Measurements from ENCODE around the gene QSOX1. TPM values are rescaled to one million over a fixed set of nuclear protein-coding genes. Genes with fewer than 3 reads are reported as not detected.
A peak's percentile ranks its signal among the peaks of the same experiment; 100 is the strongest.

The QSOX1 gene
- total RNA-seq, 1 donor from 2014 or later = 156 TPM

DNA sequence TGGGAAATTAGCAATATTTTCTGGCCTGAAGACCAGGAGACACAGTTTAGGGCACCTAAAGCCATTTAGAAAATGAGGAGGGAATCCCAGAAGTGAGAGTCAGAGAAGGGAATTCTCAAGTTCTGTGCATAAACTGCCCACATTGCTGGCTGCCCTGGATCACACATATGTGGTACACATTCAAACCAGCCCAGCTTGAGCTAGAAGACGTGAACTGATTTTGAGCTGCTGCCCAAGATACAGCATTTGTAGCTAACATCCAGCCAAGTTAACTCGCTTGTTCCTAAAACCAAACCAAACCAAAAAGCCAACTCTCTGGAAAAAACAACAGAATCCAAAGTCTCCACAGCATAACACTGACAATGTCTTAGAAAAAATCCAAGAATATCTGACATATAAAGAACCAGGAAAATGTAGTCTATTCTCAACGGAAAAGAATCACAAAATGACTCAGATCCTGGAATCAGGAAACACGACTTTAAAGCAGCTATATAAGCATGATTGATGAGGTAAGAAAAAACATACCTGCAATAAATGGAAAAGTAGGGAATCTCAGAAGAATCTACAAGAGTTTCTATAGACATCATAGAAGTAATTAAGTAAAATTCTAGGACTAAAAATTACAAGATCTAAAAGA is 18.2 kb upstream of the QSOX1 start:
- FAIRE-seq = no peak
- TF ChIP-seq, protein P1, sequence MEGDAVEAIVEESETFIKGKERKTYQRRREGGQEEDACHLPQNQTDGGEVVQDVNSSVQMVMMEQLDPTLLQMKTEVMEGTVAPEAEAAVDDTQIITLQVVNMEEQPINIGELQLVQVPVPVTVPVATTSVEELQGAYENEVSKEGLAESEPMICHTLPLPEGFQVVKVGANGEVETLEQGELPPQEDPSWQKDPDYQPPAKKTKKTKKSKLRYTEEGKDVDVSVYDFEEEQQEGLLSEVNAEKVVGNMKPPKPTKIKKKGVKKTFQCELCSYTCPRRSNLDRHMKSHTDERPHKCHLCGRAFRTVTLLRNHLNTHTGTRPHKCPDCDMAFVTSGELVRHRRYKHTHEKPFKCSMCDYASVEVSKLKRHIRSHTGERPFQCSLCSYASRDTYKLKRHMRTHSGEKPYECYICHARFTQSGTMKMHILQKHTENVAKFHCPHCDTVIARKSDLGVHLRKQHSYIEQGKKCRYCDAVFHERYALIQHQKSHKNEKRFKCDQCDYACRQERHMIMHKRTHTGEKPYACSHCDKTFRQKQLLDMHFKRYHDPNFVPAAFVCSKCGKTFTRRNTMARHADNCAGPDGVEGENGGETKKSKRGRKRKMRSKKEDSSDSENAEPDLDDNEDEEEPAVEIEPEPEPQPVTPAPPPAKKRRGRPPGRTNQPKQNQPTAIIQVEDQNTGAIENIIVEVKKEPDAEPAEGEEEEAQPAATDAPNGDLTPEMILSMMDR (IDR thresholded peaks at IDR 0.05; ENCODE audit: insufficient read depth, low read depth, low read length) = no peak
- no peak for TF ChIP-seq EZH2 (IDR thresholded peaks at IDR 0.05; ENCODE audit: insufficient read depth, low read length)
- H3K4me3 Mint-ChIP-seq (ENCODE audit: unreplicated experiment) = no peak overlapping the region
- no peak for DNase-seq (ENCODE audit: low read depth)
- peaks cover 6% of the 10 kb centered on the region for H3K4me1 Mint-ChIP-seq (ENCODE audit: low read depth, unreplicated experiment)
- peak overlapping the region; percentile 11 for H2AFZ ChIP-seq (ENCODE audit: low read depth, low read length)
- no peaks in the 10 kb centered on the region for H3K27me3 ChIP-seq (ENCODE audit: insufficient read depth, low read length)
- H3K36me3 ChIP-seq (ENCODE audit: insufficient read depth, low read length) = no peaks in the 10 kb centered on the region
- no peaks in the 10 kb centered on the region for H3K9me3 ChIP-seq (ENCODE audit: insufficient read depth, low read depth, low read length)
- H3K4me3 ChIP-seq (ENCODE audit: insufficient read depth, low read depth, low read length) = no peak overlapping the region
- no peaks in the 10 kb centered on the region for H4K20me1 ChIP-seq (ENCODE audit: insufficient read depth, low read length)
- H3K79me2 ChIP-seq (ENCODE audit: insufficient read depth, low read length) = no peaks in the 10 kb centered on the region
- no peak overlapping the region for H3K27ac Mint-ChIP-seq (ENCODE audit: unreplicated experiment)
- peaks cover 2% of the 10 kb centered on the region for H3K9me3 Mint-ChIP-seq (ENCODE audit: unreplicated experiment)
- peaks cover 2% of the 10 kb centered on the region for H3K27me3 Mint-ChIP-seq (ENCODE audit: low read depth, unreplicated experiment)
- H3K4me1 ChIP-seq (ENCODE audit: insufficient read depth, low read length) = peaks cover 10% of the 10 kb centered on the region
- H3K36me3 Mint-ChIP-seq (ENCODE audit: low read depth, unreplicated experiment) = no peaks in the 10 kb centered on the region
- no peak overlapping the region for H3K9ac ChIP-seq (ENCODE audit: low read length)
- peak overlapping the region; percentile 3 for H3K27ac ChIP-seq (ENCODE audit: low read depth, low read length)
- H3K4me2 ChIP-seq (ENCODE audit: low read length) = peak overlapping the region; percentile 37

DNA sequence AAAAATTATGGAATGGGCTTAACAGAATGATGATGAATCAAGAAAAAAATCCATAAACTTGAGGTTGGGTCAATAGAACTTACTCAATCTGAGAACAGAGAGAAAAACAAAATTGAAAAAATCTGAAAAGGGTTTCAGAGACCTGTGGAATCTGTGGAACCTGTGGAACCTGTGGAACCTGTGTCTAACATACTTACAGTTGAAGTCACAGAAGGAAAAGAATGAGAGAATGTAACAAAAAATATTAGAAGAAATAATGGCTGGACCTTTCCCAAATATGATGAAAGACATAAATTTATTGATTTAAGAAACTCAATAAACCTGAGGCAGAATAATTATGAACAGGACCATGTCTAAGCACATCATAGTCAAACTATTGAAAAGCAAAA is 17.7 kb upstream of the QSOX1 start:
- no peaks in the 10 kb centered on the region for H3K36me3 ChIP-seq (ENCODE audit: insufficient read depth, low read length)
- FAIRE-seq = no peak
- TF ChIP-seq EZH2 (IDR thresholded peaks at IDR 0.05; ENCODE audit: insufficient read depth, low read length) = no peak
- TF ChIP-seq, protein P1 (IDR thresholded peaks at IDR 0.05; ENCODE audit: insufficient read depth, low read depth, low read length) = no peak
- Mint-ChIP-seq H3K4me3 (ENCODE audit: unreplicated experiment) (no peak overlapping the region), H3K9me3 (ENCODE audit: unreplicated experiment) (peaks cover 2% of the 10 kb centered on the region), H3K27me3 (ENCODE audit: low read depth, unreplicated experiment) (peaks cover 5% of the 10 kb centered on the region), H3K4me1 (ENCODE audit: low read depth, unreplicated experiment) (peaks cover under 1% of the 10 kb centered on the region), H3K36me3 (ENCODE audit: low read depth, unreplicated experiment) (no peaks in the 10 kb centered on the region), H3K27ac (ENCODE audit: unreplicated experiment) (no peak overlapping the region)
- H3K9ac ChIP-seq (ENCODE audit: low read length) = no peak overlapping the region
- no peak overlapping the region for H2AFZ ChIP-seq (ENCODE audit: low read depth, low read length)
- no peak overlapping the region for H3K4me3 ChIP-seq (ENCODE audit: insufficient read depth, low read depth, low read length)
- H3K27me3 ChIP-seq (ENCODE audit: insufficient read depth, low read length) = no peaks in the 10 kb centered on the region
- H3K27ac ChIP-seq (ENCODE audit: low read depth, low read length) = no peak overlapping the region
- H4K20me1 ChIP-seq (ENCODE audit: insufficient read depth, low read length) = no peaks in the 10 kb centered on the region
- DNase-seq (ENCODE audit: low read depth) = no peak
- no peak overlapping the region for H3K4me2 ChIP-seq (ENCODE audit: low read length)
- no peaks in the 10 kb centered on the region for H3K79me2 ChIP-seq (ENCODE audit: insufficient read depth, low read length)
- no peaks in the 10 kb centered on the region for H3K9me3 ChIP-seq (ENCODE audit: insufficient read depth, low read depth, low read length)
- H3K4me1 ChIP-seq (ENCODE audit: insufficient read depth, low read length) = peaks cover 5% of the 10 kb centered on the region

DNA sequence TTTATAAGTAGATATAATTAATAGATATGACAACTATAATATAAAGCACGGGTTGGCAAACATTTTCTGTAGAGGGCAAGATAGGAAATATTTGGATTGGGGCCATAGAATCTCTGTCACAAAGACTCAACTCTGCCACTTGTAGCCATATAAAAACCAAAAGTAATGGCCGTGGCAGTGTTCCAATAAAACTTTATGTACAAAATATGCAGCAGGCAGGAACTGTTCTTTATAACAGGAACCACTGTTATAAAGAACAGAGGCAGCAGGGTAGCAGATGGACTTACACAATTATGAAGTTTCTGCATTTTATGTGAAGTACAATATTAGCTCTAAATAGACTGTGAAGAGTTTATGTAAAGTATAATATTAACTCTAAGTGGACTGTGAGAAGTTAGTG is 16.9 kb upstream of the QSOX1 start:
- Histone ChIP-seq H3K9ac (ENCODE audit: low read length) (no peak overlapping the region), H3K79me2 (ENCODE audit: insufficient read depth, low read length) (no peaks in the 10 kb centered on the region), H3K27ac (ENCODE audit: low read depth, low read length) (no peak overlapping the region), H3K36me3 (ENCODE audit: insufficient read depth, low read length) (no peaks in the 10 kb centered on the region), H3K4me2 (ENCODE audit: low read length) (no peak overlapping the region), H3K27me3 (ENCODE audit: insufficient read depth, low read length) (no peaks in the 10 kb centered on the region), H3K4me1 (ENCODE audit: insufficient read depth, low read length) (peaks cover 5% of the 10 kb centered on the region), H3K4me3 (ENCODE audit: insufficient read depth, low read depth, low read length) (no peak overlapping the region), H3K9me3 (ENCODE audit: insufficient read depth, low read depth, low read length) (no peaks in the 10 kb centered on the region), H4K20me1 (ENCODE audit: insufficient read depth, low read length) (no peaks in the 10 kb centered on the region), H2AFZ (ENCODE audit: low read depth, low read length) (no peak overlapping the region)
- DNase-seq (ENCODE audit: low read depth) (no peak), FAIRE-seq (no peak)
- Mint-ChIP-seq H3K9me3 (ENCODE audit: unreplicated experiment) (peaks cover 2% of the 10 kb centered on the region), H3K4me1 (ENCODE audit: low read depth, unreplicated experiment) (no peaks in the 10 kb centered on the region), H3K4me3 (ENCODE audit: unreplicated experiment) (no peak overlapping the region), H3K27me3 (ENCODE audit: low read depth, unreplicated experiment) (peaks cover 6% of the 10 kb centered on the region), H3K36me3 (ENCODE audit: low read depth, unreplicated experiment) (no peaks in the 10 kb centered on the region), H3K27ac (ENCODE audit: unreplicated experiment) (no peak overlapping the region)
- TF ChIP-seq, protein P1 (IDR thresholded peaks at IDR 0.05; ENCODE audit: insufficient read depth, low read depth, low read length) = no peak
- TF ChIP-seq EZH2 (IDR thresholded peaks at IDR 0.05; ENCODE audit: insufficient read depth, low read length) = no peak

All from astrocyte (in vitro differentiated cells and primary cell).